HepG2 (cell line): ENCODE measurements around the gene KRTAP5-6. TPM values are rescaled to one million over a fixed set of nuclear protein-coding genes. Genes with fewer than 3 reads are reported as not detected.

Source experiments
- ATAC-seq: fragments of 200-7000 bp; cut with Tn5 transposase; 3 replicates; pipeline ENCODE4 v1.9.1; 2020; ENCODE audit warnings: mild to moderate bottlenecking, moderate library complexity
- Bru-seq: library from RNA; stranded (reverse); fragments of 400-500 nt; gene quantifications from one replicate; lab custom pipeline; 2021; lab: Mats Ljungman, UMichigan
- BruChase-seq, 2 experiments: library from RNA; stranded (reverse); fragments of 400-500 nt; gene quantifications; one replicate each; lab custom pipeline; 2021; lab: Mats Ljungman, UMichigan
- BruUV-seq: library from RNA; stranded (reverse); fragments of 400-500 nt; replicated peaks from 2 replicates; lab custom pipeline; 2021; lab: Mats Ljungman, UMichigan
- CTCF ChIA-PET: fragments of 300-600 bp; formaldehyde crosslinking; extraction: SDS; loops from one replicate; lab custom pipeline; 2021; ENCODE audit warnings: low total read pairs, inconsistent platforms, low intra/inter-chr PET ratio; lab: Yijun Ruan, JAX
- POLR2A ChIA-PET: fragments of 350-600 bp; sonication (Branson Sonifier 250); formaldehyde crosslinking; loops from one replicate; lab custom pipeline; 2020; ENCODE audit warnings: antibody characterized with exemption, inconsistent platforms; lab: Yijun Ruan, JAX
- DNase-seq: peaks from one replicate; pipeline ENCODE4 v3.0.0-alpha.2; 2015; ENCODE audit warnings: low spot score
- FAIRE-seq: peaks from 3 replicates; lab custom pipeline; 2011; peaks lifted over from hg19 to GRCh38; lab: Jason Lieb, UNC
- H2AFZ ChIP-seq: one replicate; pipeline ENCODE4 v1.6.1; 2011; ENCODE audit warnings: low read length, inconsistent platforms
- H3K27ac ChIP-seq: fragments of 300-600 bp; 3 replicates; pipeline ENCODE4 v1.8.0; 2011; ENCODE audit warnings: mixed run types, mild to moderate bottlenecking, mixed read lengths, low read length, inconsistent platforms; ENCODE audit not compliant: insufficient read depth; ENCODE audit errors: extremely low read length
- H3K27me3 ChIP-seq, 2 experiments: fragments of 200-600 bp in 1 of 2; 2 replicates in 1 of 2; 3 replicates in 1 of 2; pipeline versions ENCODE4 v1.6.0 to v1.8.0; 2011; ENCODE audit warnings: low read length in 2 of 2, mild to moderate bottlenecking in 2 of 2, moderate library complexity in 2 of 2, inconsistent platforms in 1 of 2; ENCODE audit not compliant: insufficient read depth in 2 of 2, control insufficient read depth in 1 of 2
- H3K36me3 ChIP-seq, 2 experiments: fragments of 200-600 bp in 1 of 2; replicated peaks in 1 of 2; 2 replicates in 1 of 2; 3 replicates in 1 of 2; pipeline versions ENCODE4 v1.5.1 to v1.8.0; 2011; ENCODE audit warnings: low read length in 2 of 2, inconsistent platforms in 1 of 2; ENCODE audit not compliant: insufficient read depth in 2 of 2, control insufficient read depth in 1 of 2
- H3K4me1 ChIP-seq: 2 replicates; pipeline ENCODE4 v1.5.1; 2012; ENCODE audit warnings: low read length, inconsistent platforms; ENCODE audit not compliant: insufficient read depth
- H3K4me2 ChIP-seq: 2 replicates; pipeline ENCODE4 v1.6.0; 2011; ENCODE audit warnings: low read depth, low read length, inconsistent platforms
- H3K4me3 ChIP-seq, 3 experiments: fragments of 200-600 bp in 1 of 3; sonication (generic), shearing (Covaris generic) in 1 of 3; replicated peaks in 1 of 3; 2 replicates each; pipeline ENCODE4 v1.5.1; 2011 to 2016; ENCODE audit warnings: low read length in 3 of 3, inconsistent platforms in 2 of 3, low read depth in 2 of 3, mild to moderate bottlenecking in 2 of 3, control low read depth in 1 of 3, mixed read lengths in 1 of 3; ENCODE audit not compliant: insufficient read depth in 1 of 3
- H3K79me2 ChIP-seq: one replicate; pipeline ENCODE4 v1.6.1; 2011; ENCODE audit warnings: low read length, inconsistent platforms; ENCODE audit not compliant: insufficient read depth
- H3K9ac ChIP-seq: 2 replicates; pipeline ENCODE4 v1.6.0; 2011; ENCODE audit warnings: mild to moderate bottlenecking, low read depth, low read length, inconsistent platforms; ENCODE audit not compliant: insufficient read depth
- H3K9me3 ChIP-seq: 2 replicates; pipeline ENCODE4 v1.5.1; 2012; ENCODE audit warnings: mild to moderate bottlenecking, low read length
- H4K20me1 ChIP-seq: 2 replicates; pipeline ENCODE4 v1.6.0; 2011; ENCODE audit warnings: inconsistent platforms, mild to moderate bottlenecking, low read length, moderate library complexity; ENCODE audit not compliant: insufficient read depth
- EHMT2 ChIP-seq: fragments of 200-600 bp; sonication (generic); IDR thresholded peaks from 2 replicates; pipeline ENCODE4 v1.7.0; 2017; ENCODE audit warnings: antibody characterized with exemption, low read depth, low read length, borderline replicate concordance
- SIX4 ChIP-seq: sonication (generic); formaldehyde crosslinking; IDR thresholded peaks from 2 replicates; pipeline ENCODE4 v1.4.0; 2020; ENCODE audit warnings: missing genetic modification reagents
- ZFP36L2 ChIP-seq: sonication (generic); formaldehyde crosslinking; IDR thresholded peaks from 2 replicates; pipeline ENCODE4 v1.4.0; 2020; ENCODE audit warnings: missing genetic modification reagents
- WGBS: methylation state at CpG from one replicate; pipeline ENCODE4 v1.1.6; 2017; ENCODE audit warnings: low lambda C conversion rate; 5-methylcytosine and 5-hydroxymethylcytosine counted together
- in situ Hi-C: cut with HindIII; loops from 2 replicates; pipeline ENCODE4 v1.10.0; 2017; ENCODE audit warnings: low pct_unique_long_range_greater_than_20kb; ENCODE audit not compliant: extremely low pct_ligation_motif_present
- intact Hi-C: fragments of 100-400 bp; cut with micrococcal nuclease; formaldehyde crosslinking; loops from one replicate; pipeline ENCODE4 v1.10.0; 2022; ENCODE audit not compliant: unreplicated experiment
- long read RNA-seq, 2 experiments: library from RNA in 1 of 2; library from polyadenylated mRNA in 1 of 2; stranded (forward) in 1 of 2; unstranded in 1 of 2; transcript quantifications; one replicate each; pipeline ENCODE4 v2.0.0, GENCODE V29; 2019 to 2022
- polyA minus RNA-seq, 3 experiments: library from RNA; depleted of rRNA, polyadenylated mRNA; stranded (reverse); fragments of >200 nt; gene quantifications; 2 replicates each; pipeline ENCODE4 v1.2.3, GENCODE V29; 2011; ENCODE audit warnings: low replicate concordance in 1 of 3
- polyA plus RNA-seq, 8 experiments: library from polyadenylated mRNA; depleted of rRNA in 3 of 8; stranded (reverse) in 7 of 8; unstranded in 1 of 8; fragments of >200 nt; fragmentation: Illumina TruSeq in 4 of 8; extraction: Trizol in 4 of 8; gene quantifications; 2 replicates each; pipeline versions ENCODE4 v1.2.1 to v1.2.3, GENCODE V29; 2011 to 2016; ENCODE audit warnings: low read depth in 4 of 8, missing spikeins in 1 of 8, mixed read lengths in 1 of 8; ENCODE audit not compliant: insufficient read depth in 1 of 8
- total RNA-seq, 5 experiments: library from RNA; depleted of rRNA; stranded (reverse); fragments of >200 nt; fragmentation: Illumina TruSeq; extraction: Trizol; gene quantifications; 2 replicates each; pipeline ENCODE4 v1.2.3, GENCODE V29; 2016; ENCODE audit warnings: low read depth in 1 of 5
- TF ChIP-seq, protein P1 (sequence below): sonication (generic); formaldehyde crosslinking; IDR thresholded peaks from 2 replicates; pipeline ENCODE4 v1.5.1; 2020; ENCODE audit warnings: mild to moderate bottlenecking, missing genetic modification reagents, moderate library complexity

KRTAP5-6 gene
- total RNA-seq (2016; rRNA removed; fragmentation: Illumina TruSeq; extraction: Trizol): not detected in 2 replicates
- total RNA-seq (2016; cell fraction: cytosol; rRNA removed; fragmentation: Illumina TruSeq; extraction: Trizol; ENCODE audit: low read depth): not detected in 2 replicates
- not detected in 2 replicates for total RNA-seq (2016; cell fraction: insoluble cytoplasmic fraction; rRNA removed; fragmentation: Illumina TruSeq; extraction: Trizol)
- not detected in 2 replicates for total RNA-seq (2016; cell fraction: membrane; rRNA removed; fragmentation: Illumina TruSeq; extraction: Trizol)
- total RNA-seq (2016; cell fraction: nucleus; rRNA removed; fragmentation: Illumina TruSeq; extraction: Trizol): not detected in 2 replicates
- polyA plus RNA-seq (2011; rRNA removed): not detected in 2 replicates
- polyA plus RNA-seq (2011; cell fraction: cytosol; rRNA removed): 0.15 TPM in 1 of 2 replicates, not detected in the other
- polyA plus RNA-seq (2011; cell fraction: nucleus; rRNA removed): 0.35 and 0.43 TPM in 2 replicates
- polyA plus RNA-seq (2012): not detected in 2 replicates
- polyA plus RNA-seq (2016; cell fraction: cytosol; fragmentation: Illumina TruSeq; extraction: Trizol; ENCODE audit: low read depth): not detected in 2 replicates
- not detected in 2 replicates for polyA plus RNA-seq (2016; cell fraction: insoluble cytoplasmic fraction; fragmentation: Illumina TruSeq; extraction: Trizol; ENCODE audit: low read depth)
- polyA plus RNA-seq (2016; cell fraction: membrane; fragmentation: Illumina TruSeq; extraction: Trizol; ENCODE audit: low read depth): not detected in 2 replicates
- not detected in 2 replicates for polyA plus RNA-seq (2016; cell fraction: nucleus; fragmentation: Illumina TruSeq; extraction: Trizol; ENCODE audit: insufficient read depth, low read depth)
- not detected in 2 replicates for polyA minus RNA-seq (2011; rRNA and poly(A)+ RNA removed; ENCODE audit: low replicate concordance)
- polyA minus RNA-seq (2011; cell fraction: cytosol; rRNA and poly(A)+ RNA removed): not detected in 2 replicates
- not detected in 2 replicates for polyA minus RNA-seq (2011; cell fraction: nucleus; rRNA and poly(A)+ RNA removed)
- not detected for Bru-seq, nascent RNA
- not detected for BruChase-seq, experiment 1, labeled RNA remaining after a 6-hour chase
- percentile 14 among the genes with signal in this experiment for BruChase-seq, experiment 2, labeled RNA remaining after a 2-hour chase
- long read RNA-seq, experiment 1: 0 reads
- long read RNA-seq, experiment 2: 0 reads

DNA sequence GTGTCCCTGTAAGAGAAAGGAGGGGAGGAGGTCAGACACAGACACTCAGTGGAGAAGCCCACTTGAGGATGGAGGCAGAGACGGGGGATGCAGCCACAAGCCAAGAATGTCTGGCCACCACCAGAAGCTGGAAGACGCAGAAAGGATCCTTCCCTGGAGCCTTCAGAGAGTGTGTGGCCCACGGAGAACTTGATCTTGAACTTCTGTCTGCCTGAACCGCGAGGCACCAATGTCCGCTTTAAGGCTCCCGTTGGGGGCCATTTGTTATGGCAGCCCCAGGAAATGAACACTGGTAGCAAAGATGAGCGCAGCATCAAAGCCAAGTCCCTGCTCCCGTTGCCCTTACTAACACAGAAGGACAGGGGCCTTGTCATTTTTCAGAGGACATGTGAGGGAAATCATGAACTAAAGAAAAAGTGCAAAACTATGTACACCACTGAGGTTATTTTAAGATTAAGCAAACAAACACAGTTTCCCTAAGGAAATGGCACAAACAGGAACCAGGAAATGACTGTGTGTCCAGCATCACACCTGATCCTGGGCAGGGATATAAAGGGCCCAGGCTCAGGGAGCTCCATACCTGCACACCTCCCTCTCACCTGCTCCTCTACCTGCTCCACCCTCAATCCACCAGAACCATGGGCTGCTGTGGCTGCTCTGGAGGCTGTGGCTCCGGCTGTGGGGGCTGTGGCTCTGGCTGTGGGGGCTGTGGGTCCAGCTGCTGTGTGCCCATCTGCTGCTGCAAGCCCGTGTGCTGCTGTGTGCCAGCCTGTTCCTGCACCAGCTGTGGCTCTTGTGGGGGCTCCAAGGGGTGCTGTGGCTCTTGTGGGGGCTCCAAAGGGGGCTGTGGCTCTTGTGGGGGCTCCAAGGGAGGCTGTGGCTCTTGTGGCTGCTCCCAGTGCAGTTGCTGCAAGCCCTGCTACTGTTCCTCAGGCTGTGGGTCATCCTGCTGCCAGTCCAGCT is at the start of gene KRTAP5-6:
TSS of gene KRTAP5-6 (plus strand) at position 588 of the 963 bp plus-strand sequence. CDS start at position 639, 51 bp downstream.
- no peak for ATAC-seq
- in situ Hi-C loops (loop anchor here (5.0 kb wide), 3 partner anchors 65 to 455 kb away; partner anchors contain the start of genes CTSD and SYT8), intact Hi-C loops (no loop called here)
- H3K4me3 ChIP-seq: no peak within 1 kb of the TSS
- no peak within 1 kb of the TSS for H3K4me2 ChIP-seq
- no peak for FAIRE-seq
- H3K27ac ChIP-seq: no peak within 1 kb of the TSS
- H3K27me3 ChIP-seq: peaks cover 0 to 17% of the 10 kb centered on the region in 2 experiments; a peak in 3 of 5 replicates
- TF ChIP-seq ZFP36L2 (no peak), SIX4 (CRISPR knock-in tag) (no peak), EHMT2 (no peak)
- TF ChIP-seq, protein P1, sequence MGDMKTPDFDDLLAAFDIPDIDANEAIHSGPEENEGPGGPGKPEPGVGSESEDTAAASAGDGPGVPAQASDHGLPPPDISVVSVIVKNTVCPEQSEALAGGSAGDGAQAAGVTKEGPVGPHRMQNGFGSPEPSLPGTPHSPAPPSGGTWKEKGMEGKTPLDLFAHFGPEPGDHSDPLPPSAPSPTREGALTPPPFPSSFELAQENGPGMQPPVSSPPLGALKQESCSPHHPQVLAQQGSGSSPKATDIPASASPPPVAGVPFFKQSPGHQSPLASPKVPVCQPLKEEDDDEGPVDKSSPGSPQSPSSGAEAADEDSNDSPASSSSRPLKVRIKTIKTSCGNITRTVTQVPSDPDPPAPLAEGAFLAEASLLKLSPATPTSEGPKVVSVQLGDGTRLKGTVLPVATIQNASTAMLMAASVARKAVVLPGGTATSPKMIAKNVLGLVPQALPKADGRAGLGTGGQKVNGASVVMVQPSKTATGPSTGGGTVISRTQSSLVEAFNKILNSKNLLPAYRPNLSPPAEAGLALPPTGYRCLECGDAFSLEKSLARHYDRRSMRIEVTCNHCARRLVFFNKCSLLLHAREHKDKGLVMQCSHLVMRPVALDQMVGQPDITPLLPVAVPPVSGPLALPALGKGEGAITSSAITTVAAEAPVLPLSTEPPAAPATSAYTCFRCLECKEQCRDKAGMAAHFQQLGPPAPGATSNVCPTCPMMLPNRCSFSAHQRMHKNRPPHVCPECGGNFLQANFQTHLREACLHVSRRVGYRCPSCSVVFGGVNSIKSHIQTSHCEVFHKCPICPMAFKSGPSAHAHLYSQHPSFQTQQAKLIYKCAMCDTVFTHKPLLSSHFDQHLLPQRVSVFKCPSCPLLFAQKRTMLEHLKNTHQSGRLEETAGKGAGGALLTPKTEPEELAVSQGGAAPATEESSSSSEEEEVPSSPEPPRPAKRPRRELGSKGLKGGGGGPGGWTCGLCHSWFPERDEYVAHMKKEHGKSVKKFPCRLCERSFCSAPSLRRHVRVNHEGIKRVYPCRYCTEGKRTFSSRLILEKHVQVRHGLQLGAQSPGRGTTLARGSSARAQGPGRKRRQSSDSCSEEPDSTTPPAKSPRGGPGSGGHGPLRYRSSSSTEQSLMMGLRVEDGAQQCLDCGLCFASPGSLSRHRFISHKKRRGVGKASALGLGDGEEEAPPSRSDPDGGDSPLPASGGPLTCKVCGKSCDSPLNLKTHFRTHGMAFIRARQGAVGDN (CRISPR knock-in tag): peak; percentile 17; the same call in 1 of the 2 replicates
- ChIA-PET CTCF (no interaction called here), POLR2A (no interaction called here)
- no peaks in the 10 kb centered on the region for H4K20me1 ChIP-seq
- 66% methylated on average over 6 of the region's 11 CpGs for WGBS
- no peaks in the 10 kb centered on the region for H3K79me2 ChIP-seq
- H3K36me3 ChIP-seq: no peaks in the 10 kb centered on the region
- no TSS peak for BruUV-seq
- no peaks in the 10 kb centered on the region for H3K9me3 ChIP-seq
- no peak within 1 kb of the TSS for H2AFZ ChIP-seq
- H3K4me1 ChIP-seq: peaks cover 42% of the 10 kb centered on the region
- no peak within 1 kb of the TSS for H3K9ac ChIP-seq
- DNase-seq: no peak
